Smooth muscle cell (in vitro differentiated cells): ENCODE results near the gene DLG2. TPM values are rescaled to one million over a fixed set of nuclear protein-coding genes. Genes with fewer than 3 reads are reported as not detected.
A peak's percentile ranks its signal among the peaks of the same experiment; 100 is the strongest.

Experiments used
- DNase-seq: peaks from one replicate; lab custom pipeline; 2025; ENCODE audit not compliant: unreplicated experiment; lab: John Stamatoyannopoulos, UW
- H2AFZ ChIP-seq: fragments of 200-600 bp; sonication (generic); 2 replicates; pipeline ENCODE4 v1.6.0; 2016; ENCODE audit warnings: antibody characterized with exemption, low read depth, mild to moderate bottlenecking
- H3F3A ChIP-seq: fragments of 200-600 bp; sonication (generic); 2 replicates; pipeline ENCODE4 v1.6.0; 2017; ENCODE audit warnings: antibody characterized with exemption, low read depth
- H3K27ac ChIP-seq: fragments of 200-600 bp; sonication (generic); 2 replicates; pipeline ENCODE4 v1.5.1; 2016; ENCODE audit warnings: low read depth, mild to moderate bottlenecking
- H3K27me3 ChIP-seq: fragments of 200-600 bp; sonication (generic); 2 replicates; pipeline ENCODE4 v1.6.1; 2016; ENCODE audit warnings: low read depth, mild to moderate bottlenecking
- H3K36me3 ChIP-seq: fragments of 200-600 bp; sonication (generic); 2 replicates; pipeline ENCODE4 v1.5.1; 2016; ENCODE audit warnings: low read depth
- H3K4me1 ChIP-seq: fragments of 200-600 bp; sonication (generic); 2 replicates; pipeline ENCODE4 v1.5.1; 2016; ENCODE audit warnings: low read depth
- H3K4me2 ChIP-seq: fragments of 200-600 bp; sonication (generic); 2 replicates; pipeline ENCODE4 v1.6.0; 2016; ENCODE audit warnings: mild to moderate bottlenecking
- H3K4me3 ChIP-seq: fragments of 200-600 bp; sonication (generic); 2 replicates; pipeline ENCODE4 v1.5.1; 2016; ENCODE audit warnings: mild to moderate bottlenecking
- H3K79me2 ChIP-seq: fragments of 200-600 bp; sonication (generic); 2 replicates; pipeline ENCODE4 v1.6.0; 2016; ENCODE audit warnings: low read depth, mild to moderate bottlenecking
- H3K9ac ChIP-seq: fragments of 200-600 bp; sonication (generic); 2 replicates; pipeline ENCODE4 v1.6.0; 2016; ENCODE audit warnings: low read depth
- H3K9me3 ChIP-seq: fragments of 200-600 bp; sonication (generic); replicated peaks from 2 replicates; pipeline ENCODE4 v1.5.1; 2016; ENCODE audit warnings: low read depth
- H4K20me1 ChIP-seq: fragments of 200-600 bp; sonication (generic); 2 replicates; pipeline ENCODE4 v1.6.0; 2016; ENCODE audit warnings: low read depth
- CTCF ChIP-seq: fragments of 200-600 bp; sonication (generic); IDR thresholded peaks from 2 replicates; pipeline ENCODE4 v1.5.1; 2017; ENCODE audit warnings: borderline replicate concordance, mild to moderate bottlenecking, antibody characterized with exemption; ENCODE audit not compliant: insufficient read depth, poor library complexity, severe bottlenecking
- WGBS: methylation state at CpG from one replicate; pipeline ENCODE4 v1.1.7; 2016; ENCODE audit warnings: low lambda C conversion rate; 5-methylcytosine and 5-hydroxymethylcytosine counted together
- polyA plus RNA-seq: library from polyadenylated mRNA; unstranded; fragments of >200 nt; fragmentation: Nextera tagmentation; extraction: Ambion mirVana; gene quantifications from 2 replicates; pipeline ENCODE4 v1.2.1, GENCODE V29; 2016
- total RNA-seq: library from RNA; depleted of rRNA; stranded (reverse); fragments of >200 nt; gene quantifications from 2 replicates; pipeline ENCODE4 v1.2.3, GENCODE V29; 2014

The DLG2 gene
- total and polyA plus RNA-seq, 2 experiments from 2014 or later = 0.74 to 1.1 TPM

DNA sequence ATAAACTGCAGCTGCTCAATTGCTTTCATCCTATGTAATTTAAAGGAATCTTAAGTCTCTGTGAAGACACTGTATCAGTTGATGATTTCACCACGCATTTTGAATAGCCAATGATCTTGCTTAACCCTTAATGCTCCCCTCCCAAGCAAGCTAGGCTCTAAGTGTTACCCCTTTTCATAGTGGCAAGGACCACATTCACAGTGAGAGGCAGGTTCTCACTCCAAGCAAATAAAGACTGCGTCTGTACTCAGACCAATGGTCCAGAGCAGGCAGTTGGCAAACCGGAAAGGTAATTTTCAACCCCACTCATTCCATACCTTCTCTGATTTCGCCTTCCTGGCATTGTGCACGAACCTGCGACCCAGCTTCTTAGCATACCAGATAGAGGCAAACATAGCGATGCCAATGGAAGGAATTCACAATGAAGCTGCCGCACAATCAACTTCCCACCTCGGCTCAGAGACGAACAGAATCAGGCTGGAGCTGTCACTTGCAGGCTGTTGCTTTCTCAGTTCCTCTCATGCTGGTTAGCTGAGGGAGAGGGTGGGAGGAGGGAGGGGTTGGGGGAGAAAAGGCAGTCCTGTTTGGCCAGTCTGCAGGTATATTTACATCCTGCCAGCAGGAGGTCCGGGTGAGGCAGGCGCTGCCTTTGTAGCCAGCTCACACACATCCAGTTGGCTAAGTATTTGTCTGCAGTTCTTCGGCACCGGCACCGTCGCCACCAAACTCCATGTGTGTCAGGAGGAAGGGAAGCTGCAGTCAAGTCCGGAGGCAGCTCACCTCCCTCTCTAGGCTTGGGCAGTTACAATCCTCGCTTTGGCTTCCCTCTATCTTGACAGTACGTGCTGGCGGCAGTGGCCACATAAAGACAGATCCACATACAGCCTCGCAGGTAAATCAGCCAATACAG is 1189.8 kb downstream of the DLG2 start:
- Histone ChIP-seq H3K27ac (no peak overlapping the region), H3K4me1 (peaks cover 10% of the 10 kb centered on the region), H4K20me1 (no peaks in the 10 kb centered on the region), H3K4me2 (peak overlapping the region; percentile 83), H2AFZ (peak overlapping the region; percentile 70), H3K36me3 (no peaks in the 10 kb centered on the region), H3K27me3 (peaks cover 25% of the 10 kb centered on the region), H3K9ac (no peak overlapping the region), H3K4me3 (peak overlapping the region; percentile 43), H3K79me2 (no peaks in the 10 kb centered on the region), H3F3A (no peaks in the 10 kb centered on the region), H3K9me3 (no peaks in the 10 kb centered on the region)
- WGBS = 6% methylated on average over 21 of the region's 21 CpGs
- TF ChIP-seq CTCF = no peak
- DNase-seq = no peak

DNA sequence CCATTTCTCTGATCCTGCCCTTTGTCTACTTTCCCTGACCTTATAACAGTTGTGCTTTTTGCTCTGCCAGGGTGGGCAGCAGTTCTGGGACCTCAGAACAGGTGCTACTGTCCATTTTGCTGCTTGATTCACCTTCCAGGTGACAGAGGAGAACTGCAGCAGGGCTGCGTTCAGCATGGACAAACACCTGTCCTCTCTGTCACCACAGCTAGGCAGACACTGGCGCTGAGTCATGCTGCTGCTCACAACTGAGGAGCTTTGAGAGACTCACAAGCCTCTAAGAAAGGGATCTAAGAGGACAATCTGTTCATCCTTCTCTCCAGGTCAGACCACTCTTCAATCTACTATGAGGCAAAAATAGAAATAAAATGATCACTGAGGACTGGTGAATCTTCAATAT is 1196.5 kb downstream of the DLG2 start:
- H2AFZ ChIP-seq = no peak overlapping the region
- no peaks in the 10 kb centered on the region for H4K20me1 ChIP-seq
- no peaks in the 10 kb centered on the region for H3K79me2 ChIP-seq
- no peak overlapping the region for H3K4me2 ChIP-seq
- 60% methylated on average over 2 of the region's 2 CpGs for WGBS
- H3K27ac ChIP-seq = no peak overlapping the region
- H3F3A ChIP-seq = no peaks in the 10 kb centered on the region
- H3K4me3 ChIP-seq = no peak overlapping the region
- no peaks in the 10 kb centered on the region for H3K9me3 ChIP-seq
- no peaks in the 10 kb centered on the region for H3K36me3 ChIP-seq
- H3K9ac ChIP-seq = no peak overlapping the region
- H3K4me1 ChIP-seq = no peaks in the 10 kb centered on the region
- no peaks in the 10 kb centered on the region for H3K27me3 ChIP-seq
- TF ChIP-seq CTCF = no peak
- no peak for DNase-seq

DNA sequence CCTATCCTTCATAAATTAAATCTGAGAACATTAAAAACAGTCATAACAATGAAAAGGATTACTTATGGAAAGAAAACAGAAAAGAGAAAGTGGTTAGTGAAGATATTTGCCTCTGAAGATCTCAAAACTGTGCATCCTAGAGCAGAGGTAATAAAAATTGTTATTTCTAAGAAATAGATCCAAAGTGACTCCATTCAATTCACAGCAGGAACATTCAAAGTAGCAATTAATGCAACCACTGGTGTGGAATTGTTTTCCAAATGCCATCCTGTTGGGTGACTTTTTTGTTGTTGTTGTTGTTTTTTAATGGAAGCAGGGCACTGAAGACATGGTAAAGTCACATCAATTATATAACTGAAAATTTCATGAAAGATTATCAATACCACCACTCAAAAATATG is 1201.5 kb downstream of the DLG2 start:
- Histone ChIP-seq H3K27me3 (no peaks in the 10 kb centered on the region), H3K9ac (no peak overlapping the region), H3K36me3 (no peaks in the 10 kb centered on the region), H3K4me1 (no peaks in the 10 kb centered on the region), H3K4me3 (no peak overlapping the region), H3K27ac (no peak overlapping the region), H3K4me2 (no peak overlapping the region), H2AFZ (no peak overlapping the region), H3K9me3 (no peaks in the 10 kb centered on the region), H3F3A (no peaks in the 10 kb centered on the region), H3K79me2 (no peaks in the 10 kb centered on the region), H4K20me1 (no peaks in the 10 kb centered on the region)
- no peak for TF ChIP-seq CTCF
- DNase-seq = no peak

DNA sequence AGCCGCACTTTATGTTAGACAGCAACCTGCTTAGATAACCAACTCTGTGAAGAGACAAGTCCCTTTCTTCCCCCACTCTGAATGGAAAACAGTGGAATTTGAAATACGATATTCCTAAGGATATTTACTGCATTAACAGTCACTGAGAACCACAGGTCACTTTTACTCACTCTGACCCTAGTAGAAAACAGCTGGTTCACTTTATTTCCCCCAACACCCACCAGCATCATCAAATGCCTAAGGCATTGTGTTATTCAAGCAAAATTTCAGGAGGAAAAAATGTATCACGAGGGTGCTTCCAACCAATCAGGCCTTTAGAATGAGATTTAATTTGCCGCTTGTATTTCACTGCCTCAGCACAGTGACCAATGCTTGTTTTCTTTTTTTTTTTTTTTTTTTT is 1206.9 kb downstream of the DLG2 start:
- H3K4me3 ChIP-seq = no peak overlapping the region
- WGBS = 84% methylated on average over 4 of the region's 4 CpGs
- no peaks in the 10 kb centered on the region for H3K36me3 ChIP-seq
- H3K4me1 ChIP-seq = peaks cover 16% of the 10 kb centered on the region
- H2AFZ ChIP-seq = no peak overlapping the region
- H3K9me3 ChIP-seq = no peaks in the 10 kb centered on the region
- H3K79me2 ChIP-seq = no peaks in the 10 kb centered on the region
- no peak for TF ChIP-seq CTCF
- H3K4me2 ChIP-seq = no peak overlapping the region
- H4K20me1 ChIP-seq = no peaks in the 10 kb centered on the region
- H3F3A ChIP-seq = no peaks in the 10 kb centered on the region
- H3K27ac ChIP-seq = no peak overlapping the region
- no peaks in the 10 kb centered on the region for H3K27me3 ChIP-seq
- no peak for DNase-seq
- no peak overlapping the region for H3K9ac ChIP-seq
